ENCODE results near the gene DDX27.

The DDX27 gene, protein sequence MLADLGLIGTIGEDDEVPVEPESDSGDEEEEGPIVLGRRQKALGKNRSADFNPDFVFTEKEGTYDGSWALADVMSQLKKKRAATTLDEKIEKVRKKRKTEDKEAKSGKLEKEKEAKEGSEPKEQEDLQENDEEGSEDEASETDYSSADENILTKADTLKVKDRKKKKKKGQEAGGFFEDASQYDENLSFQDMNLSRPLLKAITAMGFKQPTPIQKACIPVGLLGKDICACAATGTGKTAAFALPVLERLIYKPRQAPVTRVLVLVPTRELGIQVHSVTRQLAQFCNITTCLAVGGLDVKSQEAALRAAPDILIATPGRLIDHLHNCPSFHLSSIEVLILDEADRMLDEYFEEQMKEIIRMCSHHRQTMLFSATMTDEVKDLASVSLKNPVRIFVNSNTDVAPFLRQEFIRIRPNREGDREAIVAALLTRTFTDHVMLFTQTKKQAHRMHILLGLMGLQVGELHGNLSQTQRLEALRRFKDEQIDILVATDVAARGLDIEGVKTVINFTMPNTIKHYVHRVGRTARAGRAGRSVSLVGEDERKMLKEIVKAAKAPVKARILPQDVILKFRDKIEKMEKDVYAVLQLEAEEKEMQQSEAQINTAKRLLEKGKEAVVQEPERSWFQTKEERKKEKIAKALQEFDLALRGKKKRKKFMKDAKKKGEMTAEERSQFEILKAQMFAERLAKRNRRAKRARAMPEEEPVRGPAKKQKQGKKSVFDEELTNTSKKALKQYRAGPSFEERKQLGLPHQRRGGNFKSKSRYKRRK

DNA sequence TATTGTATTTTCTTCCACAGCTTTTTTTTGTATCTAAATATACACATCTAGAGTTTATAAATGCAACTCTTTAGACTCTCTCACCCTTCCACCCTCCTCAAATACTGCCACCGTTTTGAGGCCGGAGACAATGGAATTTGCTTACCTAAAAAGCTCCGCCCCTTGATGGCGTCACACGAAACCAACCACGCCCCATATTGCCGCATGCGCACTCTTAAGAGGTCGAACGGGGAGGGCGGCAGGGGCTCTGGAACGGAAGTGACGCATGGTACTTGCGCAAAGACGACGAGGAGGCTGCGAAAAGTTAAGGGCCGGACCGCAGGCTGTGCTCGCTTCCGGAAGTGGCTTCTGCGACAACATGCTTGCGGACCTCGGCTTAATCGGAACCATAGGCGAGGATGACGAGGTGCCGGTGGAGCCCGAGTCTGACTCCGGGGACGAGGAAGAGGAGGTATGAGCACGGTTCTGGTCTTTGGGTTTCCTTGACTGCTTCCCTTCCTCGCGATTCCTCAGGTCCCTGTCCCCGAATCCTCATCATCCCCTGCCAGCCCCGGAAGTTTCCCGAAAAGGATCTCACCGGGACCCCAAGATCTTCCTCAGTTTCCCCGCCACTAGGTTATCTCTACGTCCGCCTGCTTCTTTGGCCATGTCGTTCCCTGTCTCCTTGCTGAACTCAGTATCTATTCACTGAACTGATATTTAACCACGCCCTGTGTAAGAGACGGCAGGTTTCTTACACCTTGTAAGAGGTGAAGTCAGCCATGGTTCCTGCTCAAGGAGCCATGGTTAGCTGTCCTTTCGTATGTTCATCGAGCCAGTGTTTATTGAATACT lies at the start of gene DDX27:
TSS of gene DDX27 (plus strand) at position 326 of the 833 bp plus-strand sequence. CDS start at position 359, 33 bp downstream.
- Histone ChIP-seq H2AFZ (ENCODE audit: low read length) (peak within 1 kb of the TSS; percentile 93), H3K27me3 (ENCODE audit: insufficient read depth, low read length, poor library complexity, severe bottlenecking) (no peaks in the 10 kb centered on the region), H3K9ac (ENCODE audit: low read depth, low read length, poor library complexity, severe bottlenecking) (peak within 1 kb of the TSS; percentile 82), H3K4me2 (ENCODE audit: low read depth, low read length, poor library complexity, severe bottlenecking) (peak within 1 kb of the TSS; percentile 80), H3K9me3 (ENCODE audit: insufficient read depth, low read depth, low read length) (no peaks in the 10 kb centered on the region), H3K9me2 (replicated peaks; ENCODE audit: low read depth, low read length) (no peaks in the 10 kb centered on the region), H4K20me1 (ENCODE audit: insufficient read depth, low read length, poor library complexity, severe bottlenecking) (peaks cover 9% of the 10 kb centered on the region), H3K36me3 (ENCODE audit: insufficient read depth, low read length) (peaks cover 16% of the 10 kb centered on the region; the same call in 1 of the 2 replicates), H3K4me1 (ENCODE audit: insufficient read depth, low read length, poor library complexity, severe bottlenecking) (peaks cover 11% of the 10 kb centered on the region), H3F3A (ENCODE audit: low read depth) (no peaks in the 10 kb centered on the region), H3K79me2 (ENCODE audit: insufficient read depth, low read length) (peaks cover 28% of the 10 kb centered on the region), H3K4me3 (ENCODE audit: low read length, poor library complexity, severe bottlenecking) (peak within 1 kb of the TSS; percentile 81)
- TF ChIP-seq, protein P1, sequence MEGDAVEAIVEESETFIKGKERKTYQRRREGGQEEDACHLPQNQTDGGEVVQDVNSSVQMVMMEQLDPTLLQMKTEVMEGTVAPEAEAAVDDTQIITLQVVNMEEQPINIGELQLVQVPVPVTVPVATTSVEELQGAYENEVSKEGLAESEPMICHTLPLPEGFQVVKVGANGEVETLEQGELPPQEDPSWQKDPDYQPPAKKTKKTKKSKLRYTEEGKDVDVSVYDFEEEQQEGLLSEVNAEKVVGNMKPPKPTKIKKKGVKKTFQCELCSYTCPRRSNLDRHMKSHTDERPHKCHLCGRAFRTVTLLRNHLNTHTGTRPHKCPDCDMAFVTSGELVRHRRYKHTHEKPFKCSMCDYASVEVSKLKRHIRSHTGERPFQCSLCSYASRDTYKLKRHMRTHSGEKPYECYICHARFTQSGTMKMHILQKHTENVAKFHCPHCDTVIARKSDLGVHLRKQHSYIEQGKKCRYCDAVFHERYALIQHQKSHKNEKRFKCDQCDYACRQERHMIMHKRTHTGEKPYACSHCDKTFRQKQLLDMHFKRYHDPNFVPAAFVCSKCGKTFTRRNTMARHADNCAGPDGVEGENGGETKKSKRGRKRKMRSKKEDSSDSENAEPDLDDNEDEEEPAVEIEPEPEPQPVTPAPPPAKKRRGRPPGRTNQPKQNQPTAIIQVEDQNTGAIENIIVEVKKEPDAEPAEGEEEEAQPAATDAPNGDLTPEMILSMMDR (conservative IDR thresholded peaks at IDR 0.05; ENCODE audit: low read length), result no peak
- TF ChIP-seq EZH2phosphoT487 (IDR thresholded peaks at IDR 0.05; ENCODE audit: borderline replicate concordance), result no peak

DNA sequence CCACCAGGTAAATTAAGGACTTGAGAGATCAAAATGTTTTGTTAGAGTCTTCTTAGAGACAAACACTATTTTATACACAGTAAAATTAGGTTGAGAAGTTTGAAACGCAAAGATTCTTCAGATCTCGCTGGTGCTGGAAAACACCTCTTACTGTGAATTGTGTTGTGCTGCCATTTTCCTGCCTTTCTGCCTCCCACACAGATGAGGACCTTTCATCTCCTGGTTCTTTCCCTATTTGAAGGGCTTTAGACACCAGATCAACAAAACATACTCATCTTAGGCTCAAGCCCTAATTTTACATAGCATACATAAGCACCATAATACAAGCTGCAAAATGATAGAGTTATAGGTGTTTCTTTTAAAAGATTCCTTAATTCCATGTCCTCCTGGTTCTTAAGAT lies 49.7 kb upstream of the DDX27 start:
- Histone ChIP-seq H3F3A (ENCODE audit: low read depth) (no peaks in the 10 kb centered on the region), H3K9me3 (ENCODE audit: insufficient read depth, low read depth, low read length) (no peaks in the 10 kb centered on the region), H4K20me1 (ENCODE audit: insufficient read depth, low read length, poor library complexity, severe bottlenecking) (peaks cover 63% of the 10 kb centered on the region), H3K4me3 (ENCODE audit: low read length, poor library complexity, severe bottlenecking) (no peak overlapping the region), H3K9ac (ENCODE audit: low read depth, low read length, poor library complexity, severe bottlenecking) (no peak overlapping the region), H3K4me1 (ENCODE audit: insufficient read depth, low read length, poor library complexity, severe bottlenecking) (peaks cover 5% of the 10 kb centered on the region), H3K9me2 (replicated peaks; ENCODE audit: low read depth, low read length) (no peaks in the 10 kb centered on the region), H3K4me2 (ENCODE audit: low read depth, low read length, poor library complexity, severe bottlenecking) (no peak overlapping the region), H3K27me3 (ENCODE audit: insufficient read depth, low read length, poor library complexity, severe bottlenecking) (no peaks in the 10 kb centered on the region), H3K36me3 (ENCODE audit: insufficient read depth, low read length) (peaks cover 41% of the 10 kb centered on the region), H3K79me2 (ENCODE audit: insufficient read depth, low read length) (peaks cover 91% of the 10 kb centered on the region), H2AFZ (ENCODE audit: low read length) (no peak overlapping the region)
- no peak for TF ChIP-seq EZH2phosphoT487 (IDR thresholded peaks at IDR 0.05; ENCODE audit: borderline replicate concordance)
- TF ChIP-seq, protein P1 (conservative IDR thresholded peaks at IDR 0.05; ENCODE audit: low read length), result no peak

DNA sequence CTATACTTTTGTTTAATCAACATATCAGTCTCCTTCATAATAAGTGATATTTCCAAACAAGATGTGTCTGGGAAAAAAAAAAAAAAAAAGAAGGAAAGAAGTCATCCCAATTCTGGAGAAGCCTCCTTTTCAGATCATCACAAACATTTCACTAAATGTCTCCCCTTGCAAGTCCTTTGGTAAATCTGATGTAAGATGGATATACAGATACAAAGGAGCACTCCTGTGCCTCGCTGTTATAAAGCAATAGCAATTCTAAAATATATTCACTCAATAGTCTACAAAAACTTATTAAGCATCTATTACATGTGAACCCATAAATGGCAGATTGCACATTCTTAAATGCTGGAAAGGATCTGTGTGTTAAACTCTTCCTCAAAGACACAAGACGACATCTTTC lies 48.5 kb upstream of the DDX27 start:
- H3K79me2 ChIP-seq (ENCODE audit: insufficient read depth, low read length), result peaks cover 95% of the 10 kb centered on the region

More for the DNA sequence above, 48.5 kb upstream of the DDX27 start:
- H3K9ac ChIP-seq (ENCODE audit: low read depth, low read length, poor library complexity, severe bottlenecking), result no peak overlapping the region
- H3F3A ChIP-seq (ENCODE audit: low read depth), result no peaks in the 10 kb centered on the region
- no peak overlapping the region for H3K4me2 ChIP-seq (ENCODE audit: low read depth, low read length, poor library complexity, severe bottlenecking)
- H3K4me3 ChIP-seq (ENCODE audit: low read length, poor library complexity, severe bottlenecking), result no peak overlapping the region
- no peak overlapping the region for H2AFZ ChIP-seq (ENCODE audit: low read length)
- peaks cover 63% of the 10 kb centered on the region for H4K20me1 ChIP-seq (ENCODE audit: insufficient read depth, low read length, poor library complexity, severe bottlenecking)
- H3K4me1 ChIP-seq (ENCODE audit: insufficient read depth, low read length, poor library complexity, severe bottlenecking), result peaks cover 5% of the 10 kb centered on the region
- H3K27me3 ChIP-seq (ENCODE audit: insufficient read depth, low read length, poor library complexity, severe bottlenecking), result no peaks in the 10 kb centered on the region
- H3K9me3 ChIP-seq (ENCODE audit: insufficient read depth, low read depth, low read length), result no peaks in the 10 kb centered on the region
- no peak for TF ChIP-seq EZH2phosphoT487 (IDR thresholded peaks at IDR 0.05; ENCODE audit: borderline replicate concordance)
- TF ChIP-seq, protein P1 (conservative IDR thresholded peaks at IDR 0.05; ENCODE audit: low read length), result no peak
- H3K9me2 ChIP-seq (replicated peaks; ENCODE audit: low read depth, low read length), result no peaks in the 10 kb centered on the region
- peaks cover 34% of the 10 kb centered on the region for H3K36me3 ChIP-seq (ENCODE audit: insufficient read depth, low read length)
